Measurements from ENCODE around the gene PRR13. TPM values are rescaled to one million over a fixed set of nuclear protein-coding genes. Genes with fewer than 3 reads are reported as not detected.

Gene PRR13
- total and polyA plus RNA-seq, 2 of the 13 experiments (the other 11 are each of a cell fraction or from before 2014, with no cell fraction given), result 65.0 to 102 TPM

GRCh38 chr12:53451661-53452158 lies 10.2 kb downstream of the PRR13 start, which contains the start of gene PCBP2 (continued):
- peak; percentile 73 for TF ChIP-seq MYC (CRISPR knock-in tag; IDR thresholded peaks at IDR 0.05; ENCODE audit: borderline replicate concordance)
- TF ChIP-seq CTCF (CRISPR knock-in tag; IDR thresholded peaks at IDR 0.05), result peak; percentile 97
- peak; percentile 70 for TF ChIP-seq FOXO1 (CRISPR knock-in tag; IDR thresholded peaks at IDR 0.05)
- TF ChIP-seq ZNF720 (CRISPR knock-in tag; IDR thresholded peaks at IDR 0.05), result no peak
- TF ChIP-seq POGZ (CRISPR knock-in tag; IDR thresholded peaks at IDR 0.05), result peak; percentile 88
- no peak for TF ChIP-seq DNMT3B (CRISPR knock-in tag; conservative IDR thresholded peaks at IDR 0.05)
- TF ChIP-seq CHCHD3 (CRISPR knock-in tag; IDR thresholded peaks at IDR 0.05), result no peak
- peak; percentile 89 for TF ChIP-seq CEBPB (IDR thresholded peaks at IDR 0.05; ENCODE audit: borderline replicate concordance, low read depth, low read length)
- no peak for TF ChIP-seq ZBTB26 (CRISPR knock-in tag; IDR thresholded peaks at IDR 0.05; ENCODE audit: borderline replicate concordance)
- TF ChIP-seq ZNF383 (CRISPR knock-in tag; IDR thresholded peaks at IDR 0.05; ENCODE audit: borderline replicate concordance), result no peak
- TF ChIP-seq USF2 (IDR thresholded peaks at IDR 0.05; ENCODE audit: low read depth, low read length), result no peak
- TF ChIP-seq USF2 (CRISPR knock-in tag; IDR thresholded peaks at IDR 0.05; ENCODE audit: borderline replicate concordance), result no peak
- TF ChIP-seq MAFG (CRISPR knock-in tag; IDR thresholded peaks at IDR 0.05), result no peak
- peak; percentile 79 for TF ChIP-seq FOXA3 (CRISPR knock-in tag; IDR thresholded peaks at IDR 0.05)
- TF ChIP-seq CREM (IDR thresholded peaks at IDR 0.05), result peak; percentile 93
- peak; percentile 65 for TF ChIP-seq CREM (CRISPR knock-in tag; IDR thresholded peaks at IDR 0.05)

Measured in HepG2 (cell line).